HG03378 (cell line): ENCODE measurements around the gene UBE2E2.

Experiments
- ATAC-seq: cut with Tn5 transposase; IDR thresholded peaks from one replicate; pipeline ENCODE4 v1.9.1; 2021; ENCODE audit warnings: mild to moderate bottlenecking, moderate library complexity; ENCODE audit not compliant: unreplicated experiment

UBE2E2 gene

DNA sequence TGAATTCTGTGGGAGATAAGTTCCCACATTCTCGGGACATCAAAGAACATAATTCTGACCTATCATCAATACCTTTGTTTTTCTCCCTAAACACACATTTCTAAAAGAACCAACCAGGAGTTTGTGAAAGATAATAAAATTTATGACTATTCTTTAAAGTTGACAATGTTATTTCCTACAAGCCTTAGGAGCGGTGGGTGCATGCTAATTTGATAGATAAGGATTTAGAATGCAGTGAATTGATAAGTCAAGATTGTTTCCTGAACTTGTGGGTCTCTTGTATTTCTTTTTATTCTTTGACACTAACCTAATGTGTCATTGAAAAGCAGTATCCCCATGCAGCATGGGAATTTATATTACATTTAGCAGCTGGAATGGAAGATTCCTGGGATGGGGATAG lies 10.3 kb upstream of the UBE2E2 start:
- no peak for ATAC-seq

GRCh38 chr3:23193831-23194230 lies 9.3 kb upstream of the UBE2E2 start:
- no peak for ATAC-seq

DNA sequence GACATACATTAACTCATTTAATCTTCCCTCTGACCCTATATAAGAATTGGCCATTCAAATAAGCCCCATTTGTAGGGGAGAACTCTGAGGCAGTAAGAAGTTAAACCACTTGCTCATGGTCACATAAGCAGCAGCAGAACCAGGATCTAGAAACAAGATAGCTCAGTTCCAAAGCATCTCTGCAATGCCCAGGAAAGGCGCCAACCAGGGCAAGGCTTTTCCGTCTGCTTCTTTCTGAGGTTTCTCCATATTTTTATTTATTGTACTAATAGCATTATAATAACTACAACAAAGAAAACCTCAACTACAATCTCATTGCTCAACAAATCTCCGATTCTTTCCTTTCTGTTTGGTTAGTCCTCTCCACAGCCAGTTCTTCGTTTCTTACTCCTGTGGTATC lies 4.3 kb upstream of the UBE2E2 start:
- ATAC-seq = no peak

GRCh38 chr3:23199649-23200048 lies 3.5 kb upstream of the UBE2E2 start:
- no peak for ATAC-seq

GRCh38 chr3:23201154-23201838 lies 1.8 kb upstream of the UBE2E2 start:
- no peak for ATAC-seq

GRCh38 chr3:23202203-23202920 lies 765 bp upstream of the UBE2E2 start:
- no peak for ATAC-seq

GRCh38 chr3:23203708-23204330 lies 692 bp downstream of the UBE2E2 start:
- no peak for ATAC-seq

GRCh38 chr3:23206366-23206765 lies 3.2 kb downstream of the UBE2E2 start:
- no peak for ATAC-seq

- ATAC-seq = no peak
Measured at GRCh38 chr3:23209103-23209502, 6.0 kb downstream of the UBE2E2 start.

DNA sequence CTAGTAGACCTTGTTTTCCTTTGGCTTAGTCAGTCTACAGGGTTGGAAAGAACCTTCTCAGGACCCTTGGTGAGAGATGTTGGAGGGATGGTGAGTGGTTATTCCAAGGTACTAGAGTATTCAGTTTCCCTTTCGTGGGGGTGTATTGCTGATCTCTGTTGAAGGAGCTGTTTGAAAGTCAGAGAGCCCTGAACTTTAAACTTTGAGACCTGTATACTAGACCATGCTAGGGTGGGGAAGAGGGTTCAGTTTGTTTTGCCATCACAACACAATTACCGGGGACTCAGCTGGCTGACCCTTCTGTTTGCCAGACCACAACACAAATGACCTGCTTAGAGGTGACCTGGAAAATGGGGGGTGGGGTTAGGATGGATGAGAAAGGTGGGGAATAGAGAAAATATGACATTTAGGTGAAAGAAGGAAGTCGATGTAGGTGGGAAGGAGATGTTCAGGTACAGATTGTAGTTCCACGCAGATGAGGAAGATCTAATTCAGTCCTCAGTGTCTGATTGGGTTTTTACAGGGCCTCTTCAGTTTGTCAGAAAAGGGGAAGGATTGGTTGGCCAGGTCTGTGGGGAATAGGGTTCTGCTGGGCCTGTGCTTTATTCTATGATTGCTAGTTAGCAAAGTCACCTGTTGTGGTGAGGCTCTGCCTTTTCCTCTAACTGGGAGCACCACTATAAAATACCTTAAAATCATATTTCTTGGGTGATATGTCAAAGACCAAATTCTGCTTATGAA lies 6.8 kb downstream of the UBE2E2 start:
- ATAC-seq = no peak

- ATAC-seq = no peak
Measured at GRCh38 chr3:23213813-23214212, 10.7 kb downstream of the UBE2E2 start.

GRCh38 chr3:23217872-23218554 lies 14.9 kb downstream of the UBE2E2 start:
- no peak for ATAC-seq

- ATAC-seq = peak; percentile 56
Measured at GRCh38 chr3:23219117-23219516, 16.0 kb downstream of the UBE2E2 start.

GRCh38 chr3:23219552-23219951 lies 16.4 kb downstream of the UBE2E2 start:
- ATAC-seq = peak; percentile 42

DNA sequence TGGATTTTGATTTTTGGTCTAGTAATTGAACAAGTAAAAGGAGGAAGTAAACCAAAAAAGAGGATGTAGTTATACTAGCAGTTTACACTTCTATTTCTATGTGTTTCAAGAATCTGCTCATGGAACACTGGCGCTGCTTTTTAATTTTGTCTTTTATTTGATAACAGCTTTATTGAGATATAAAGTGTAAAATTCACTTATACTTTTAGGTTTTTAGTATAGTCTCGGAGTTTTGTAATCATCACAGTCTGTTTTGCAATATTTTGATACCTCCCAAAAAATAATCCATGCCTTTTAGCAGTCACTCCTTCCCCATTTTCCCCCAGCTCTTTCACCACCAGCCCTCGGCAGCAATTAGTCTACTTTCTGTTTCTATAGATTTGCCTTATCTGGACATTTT lies 18.0 kb downstream of the UBE2E2 start:
- ATAC-seq = no peak

DNA sequence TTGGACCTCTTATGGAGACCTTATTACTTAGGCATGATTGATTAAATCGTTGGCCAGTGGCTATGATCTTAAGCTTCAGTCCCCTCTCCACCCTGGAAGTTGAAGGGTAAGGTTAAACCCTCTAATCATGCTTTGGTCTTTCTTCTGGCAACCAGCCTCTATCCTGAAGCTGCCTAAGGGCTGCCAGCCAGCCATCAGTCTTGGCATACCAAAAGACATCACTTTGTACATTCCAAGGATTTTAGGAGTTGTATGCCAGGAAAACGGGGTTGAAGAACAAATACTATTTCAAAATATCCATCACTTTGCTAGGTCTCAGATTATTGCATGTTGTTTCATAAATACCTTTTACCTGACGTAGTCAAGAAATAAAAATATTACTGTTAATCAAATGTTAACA lies 28.9 kb downstream of the UBE2E2 start:
- ATAC-seq = no peak

DNA sequence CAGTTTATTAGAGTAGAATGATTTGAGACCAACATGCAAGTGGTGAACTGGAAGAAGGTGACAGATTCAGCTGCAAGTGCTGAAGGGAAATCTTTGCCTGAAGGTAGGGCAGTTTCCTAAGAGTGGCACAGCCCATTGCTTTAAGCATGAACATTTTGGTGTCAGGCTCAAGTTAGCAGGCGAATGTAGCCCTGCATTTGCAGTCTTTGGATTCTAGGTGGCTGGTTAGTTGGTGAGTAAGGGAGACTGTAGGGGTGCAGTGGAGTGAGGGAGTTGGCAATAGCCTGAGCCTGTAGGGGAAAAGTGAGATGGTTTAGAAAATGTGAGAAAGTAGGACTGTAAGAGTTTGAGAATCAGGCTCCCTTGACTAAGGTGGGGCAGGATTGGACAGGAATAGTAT lies 29.7 kb downstream of the UBE2E2 start:
- ATAC-seq = no peak

- no peak for ATAC-seq
Measured at GRCh38 chr3:23235264-23235663, 32.1 kb downstream of the UBE2E2 start.

GRCh38 chr3:23236890-23237289 lies 33.8 kb downstream of the UBE2E2 start:
- ATAC-seq = no peak

GRCh38 chr3:23238156-23238555 lies 35.0 kb downstream of the UBE2E2 start:
- no peak for ATAC-seq

DNA sequence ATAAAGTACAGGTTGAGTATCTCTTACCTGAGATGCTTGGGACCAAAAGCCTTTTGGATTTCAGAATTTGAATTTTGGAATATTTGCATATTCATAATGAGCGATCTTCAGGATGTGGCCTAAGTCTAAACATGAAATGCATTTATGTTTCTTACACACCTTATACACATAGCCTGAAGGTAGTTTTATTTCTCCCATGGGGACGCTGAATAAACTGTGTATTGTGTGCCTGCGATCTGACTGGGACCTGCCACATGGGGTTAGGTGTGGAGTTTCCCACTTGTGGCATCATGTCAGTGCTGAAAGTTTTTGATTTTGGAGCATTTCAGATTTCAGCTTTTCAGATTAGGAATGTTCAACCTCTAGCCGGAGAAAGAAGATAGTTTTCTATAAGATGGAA lies 35.5 kb downstream of the UBE2E2 start:
- no peak for ATAC-seq
